ENCODE data around the gene SRGAP2B.
"Not testable (repeated sequence)": the region's sequence is repeated elsewhere in the genome, so short reads cannot be mapped to it uniquely, and the experiment has no call there.

SRGAP2B gene

GRCh38 chr1:144893062-144893461, 202.1 kb downstream of the SRGAP2B start:
- not testable (repeated sequence) for DNase-seq

GRCh38 chr1:144889450-144890115, 205.5 kb downstream of the SRGAP2B start:
- not testable (repeated sequence) for DNase-seq

- DNase-seq: not testable (repeated sequence)
These were observed 212.1 kb downstream of the SRGAP2B start for GRCh38 chr1:144883022-144883421.

- DNase-seq: not testable (repeated sequence)
These were observed 212.8 kb downstream of the SRGAP2B start for GRCh38 chr1:144882343-144882742.

- not testable (repeated sequence) for DNase-seq
These were observed 236.5 kb downstream of the SRGAP2B start for GRCh38 chr1:144858607-144859006.

Measured in NCI-H345 (cell line).